CD14-positive monocyte (primary cell): Measurements from ENCODE around the gene WDR45B. TPM values are rescaled to one million over a fixed set of nuclear protein-coding genes. Genes with fewer than 3 reads are reported as not detected.

Experiments used
- DNase-seq, 3 donors: peaks; one replicate each; pipeline ENCODE4 v3.0.0-alpha.2; 2011 to 2022
- H2AFZ ChIP-seq: 2 replicates; pipeline ENCODE4 v1.6.0; 2012; ENCODE audit warnings: mild to moderate bottlenecking, low read depth, low read length, inconsistent platforms; ENCODE audit not compliant: insufficient read depth, poor library complexity, severe bottlenecking
- H3K27ac ChIP-seq, 2 donors: 1 replicate in 1 of 2; 2 replicates in 1 of 2; pipeline ENCODE4 v1.5.1; 2012 to 2013; ENCODE audit warnings: low read length in 2 of 2, control low read depth in 1 of 2, inconsistent platforms in 1 of 2, low read depth in 1 of 2, mild to moderate bottlenecking in 1 of 2
- H3K27me3 ChIP-seq, 2 donors: one replicate each; pipeline versions ENCODE4 v1.6.0 to v1.6.1; 2011 to 2013; ENCODE audit warnings: low read length in 2 of 2; ENCODE audit not compliant: control insufficient read depth in 2 of 2, insufficient read depth in 2 of 2
- H3K36me3 ChIP-seq, 2 donors: replicated peaks in 1 of 2; 1 replicate in 1 of 2; 2 replicates in 1 of 2; pipeline versions ENCODE4 v1.5.1 to v1.6.1; 2012 to 2013; ENCODE audit warnings: low read length in 2 of 2, control low read depth in 1 of 2, inconsistent platforms in 1 of 2, mild to moderate bottlenecking in 1 of 2; ENCODE audit not compliant: insufficient read depth in 2 of 2, control insufficient read depth in 1 of 2
- H3K4me1 ChIP-seq, 2 donors: 1 replicate in 1 of 2; 2 replicates in 1 of 2; pipeline versions ENCODE4 v1.5.1 to v1.6.1; 2012 to 2013; ENCODE audit warnings: low read length in 2 of 2, control low read depth in 1 of 2, inconsistent platforms in 1 of 2, mild to moderate bottlenecking in 1 of 2, moderate library complexity in 1 of 2; ENCODE audit not compliant: insufficient read depth in 2 of 2, control insufficient read depth in 1 of 2
- H3K4me2 ChIP-seq: replicated peaks from 2 replicates; pipeline ENCODE3; 2012; ENCODE audit warnings: low read length, moderate library complexity, mild to moderate bottlenecking; ENCODE audit not compliant: poor library complexity, severe bottlenecking; ENCODE audit errors: extremely low read depth
- H3K4me3 ChIP-seq, 3 experiments: fragments of 200-600 bp in 1 of 3; sonication (generic) in 1 of 3; replicated peaks in 1 of 3; 1 replicate in 2 of 3; 2 replicates in 1 of 3; pipeline ENCODE4 v1.5.1; 2011 to 2013; ENCODE audit warnings: low read length in 3 of 3, mild to moderate bottlenecking in 3 of 3, control low read depth in 2 of 3, low read depth in 2 of 3, inconsistent platforms in 1 of 3, moderate library complexity in 1 of 3
- H3K79me2 ChIP-seq: 2 replicates; pipeline ENCODE4 v1.6.0; 2012; ENCODE audit warnings: mild to moderate bottlenecking, control low read depth, inconsistent platforms, low read length, moderate library complexity; ENCODE audit not compliant: insufficient read depth
- H3K9ac ChIP-seq: 2 replicates; pipeline ENCODE4 v1.6.0; 2017; ENCODE audit warnings: low read length, mild to moderate bottlenecking; ENCODE audit not compliant: insufficient read depth, poor library complexity, severe bottlenecking
- H3K9me3 ChIP-seq, 2 donors: replicated peaks in 1 of 2; 1 replicate in 1 of 2; 2 replicates in 1 of 2; pipeline versions ENCODE4 v1.5.1 to v1.6.1; 2012 to 2013; ENCODE audit warnings: low read length in 2 of 2, control low read depth in 1 of 2; ENCODE audit not compliant: control insufficient read depth in 1 of 2, insufficient read depth in 1 of 2
- H4K20me1 ChIP-seq: 2 replicates; pipeline ENCODE4 v1.6.0; 2012; ENCODE audit warnings: mild to moderate bottlenecking, low read length, control low read depth, moderate library complexity; ENCODE audit not compliant: insufficient read depth
- H3K27ac Mint-ChIP-seq, 7 donors: one replicate each; pipeline ENCODE4 v1.8.0; 2020; ENCODE audit warnings: mild to moderate bottlenecking in 7 of 7, mixed read lengths in 7 of 7, moderate library complexity in 6 of 7, inconsistent platforms in 2 of 7
- H3K27me3 Mint-ChIP-seq, 3 donors: one replicate each; pipeline ENCODE4 v1.8.0; 2021 to 2022; ENCODE audit warnings: low read depth in 3 of 3, mild to moderate bottlenecking in 3 of 3, mixed read lengths in 3 of 3, moderate library complexity in 3 of 3, inconsistent platforms in 1 of 3
- H3K36me3 Mint-ChIP-seq, 2 donors: one replicate each; pipeline ENCODE4 v1.8.0; 2020; ENCODE audit warnings: mixed read lengths in 2 of 2, inconsistent platforms in 1 of 2, mild to moderate bottlenecking in 1 of 2
- H3K4me1 Mint-ChIP-seq: one replicate; pipeline ENCODE4 v1.8.0; 2020; ENCODE audit warnings: mild to moderate bottlenecking, mixed read lengths
- H3K4me3 Mint-ChIP-seq, 2 donors: one replicate each; pipeline ENCODE4 v1.8.0; 2020; ENCODE audit warnings: mild to moderate bottlenecking in 2 of 2, mixed read lengths in 2 of 2, moderate library complexity in 1 of 2
- H3K9me3 Mint-ChIP-seq, 7 donors: one replicate each; pipeline ENCODE4 v1.8.0; 2020 to 2022; ENCODE audit warnings: mixed read lengths in 7 of 7, mild to moderate bottlenecking in 6 of 7, moderate library complexity in 6 of 7, inconsistent platforms in 2 of 7
- CTCF ChIP-seq: fragments of 200-600 bp; IDR thresholded peaks from one replicate; pipeline ENCODE4 v1.8.0; 2022; ENCODE audit warnings: antibody characterized with exemption, mild to moderate bottlenecking
- WGBS: methylation state at CpG from one replicate; pipeline ENCODE4 v1.1.5; 2013; ENCODE audit warnings: missing lambda C conversion rate; ENCODE audit not compliant: insufficient coverage; 5-methylcytosine and 5-hydroxymethylcytosine counted together
- intact Hi-C, 2 donors: fragments of 100-400 bp; cut with micrococcal nuclease; formaldehyde crosslinking; loops; one replicate each; pipeline versions ENCODE4 v1.15.0 to v1.15.1; 2023
- polyA plus RNA-seq, 3 donors: library from polyadenylated mRNA; depleted of rRNA in 1 of 3; unstranded in 2 of 3; stranded (reverse) in 1 of 3; fragments of 300-500 nt in 2 of 3; fragments of >200 nt in 1 of 3; fragmentation: Illumina TruSeq in 2 of 3; gene quantifications; 1 replicate in 2 of 3; 2 replicates in 1 of 3; pipeline ENCODE4 v1.2.3, GENCODE V29; 2012 to 2021

WDR45B gene
- polyA plus RNA-seq, 3 donors = 42.6 to 82.6 (median 60.3) TPM

GRCh38 chr17:82684228-82684841, 36.1 kb upstream of the WDR45B start:
- H3K4me3 Mint-ChIP-seq = no peak overlapping the region
- H3K9me3 Mint-ChIP-seq = peaks cover 5 to 21% (median 13%) of the 10 kb centered on the region in 7 donors
- peaks cover 2 to 4% (median 4%) of the 10 kb centered on the region in 3 donors for H3K27me3 Mint-ChIP-seq
- Histone ChIP-seq H3K9me3 (peaks cover 4 to 11% of the 10 kb centered on the region in 2 donors), H3K4me3 (no peak overlapping the region), H3K79me2 (no peaks in the 10 kb centered on the region), H3K4me2 (no peak overlapping the region), H3K36me3 (no peaks in the 10 kb centered on the region), H2AFZ (no peak overlapping the region), H4K20me1 (no peaks in the 10 kb centered on the region), H3K4me1 (peaks cover 0 to 3% of the 10 kb centered on the region in 2 donors), H3K27me3 (no peaks in the 10 kb centered on the region), H3K27ac (no peak overlapping the region), H3K9ac (no peak overlapping the region)
- peaks cover 2% of the 10 kb centered on the region for H3K4me1 Mint-ChIP-seq
- no peak overlapping the region for H3K27ac Mint-ChIP-seq
- H3K36me3 Mint-ChIP-seq = no peaks in the 10 kb centered on the region
- intact Hi-C loops = no loop called here
- no peak for DNase-seq
- 96% methylated on average over 5 of the region's 13 CpGs for WGBS
- TF ChIP-seq CTCF = no peak

DNA sequence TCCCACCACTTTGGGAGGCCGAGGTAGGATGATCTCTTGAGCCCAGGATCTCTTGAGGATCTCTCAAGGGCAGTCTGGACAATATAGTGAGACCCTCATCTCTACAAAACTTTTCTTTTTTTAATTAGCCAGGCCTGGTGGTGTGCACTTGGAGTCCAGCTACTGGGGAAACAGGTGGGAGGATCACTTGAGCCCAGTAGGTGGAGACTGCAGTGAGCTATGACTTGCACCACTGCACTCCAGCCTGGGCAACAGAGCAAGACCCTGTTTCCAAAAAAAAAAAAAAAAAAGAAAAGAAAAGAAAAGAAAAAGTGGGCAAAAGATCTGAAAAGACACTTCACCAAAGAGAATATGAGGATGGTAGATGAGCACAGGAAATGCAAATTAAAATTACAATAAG, 35.3 kb upstream of the WDR45B start:
- peaks cover 0 to 3% of the 10 kb centered on the region in 2 donors for H3K4me1 ChIP-seq
- no peak overlapping the region for H3K9ac ChIP-seq
- intact Hi-C loops = no loop called here
- no peak overlapping the region for H3K27ac ChIP-seq
- Mint-ChIP-seq H3K4me1 (peaks cover 2% of the 10 kb centered on the region), H3K27me3 (peaks cover 2 to 4% (median 4%) of the 10 kb centered on the region in 3 donors), H3K9me3 (peaks cover 5 to 21% (median 13%) of the 10 kb centered on the region in 7 donors), H3K36me3 (no peaks in the 10 kb centered on the region), H3K27ac (peak overlapping the region in 2 of 7 donors; percentile 66 to 85), H3K4me3 (no peak overlapping the region)
- no peaks in the 10 kb centered on the region for H4K20me1 ChIP-seq
- H3K9me3 ChIP-seq = peaks cover 4 to 11% of the 10 kb centered on the region in 2 donors
- no peak overlapping the region for H3K4me3 ChIP-seq
- no peak for TF ChIP-seq CTCF
- no peak overlapping the region for H3K4me2 ChIP-seq
- no peaks in the 10 kb centered on the region for H3K79me2 ChIP-seq
- no peaks in the 10 kb centered on the region for H3K27me3 ChIP-seq
- WGBS = 100% methylated on average over 1 of the region's 1 CpG
- H2AFZ ChIP-seq = no peak overlapping the region
- DNase-seq = no peak
- H3K36me3 ChIP-seq = no peaks in the 10 kb centered on the region
